ENCODE data around the gene MVB12B.

MVB12B gene

DNA sequence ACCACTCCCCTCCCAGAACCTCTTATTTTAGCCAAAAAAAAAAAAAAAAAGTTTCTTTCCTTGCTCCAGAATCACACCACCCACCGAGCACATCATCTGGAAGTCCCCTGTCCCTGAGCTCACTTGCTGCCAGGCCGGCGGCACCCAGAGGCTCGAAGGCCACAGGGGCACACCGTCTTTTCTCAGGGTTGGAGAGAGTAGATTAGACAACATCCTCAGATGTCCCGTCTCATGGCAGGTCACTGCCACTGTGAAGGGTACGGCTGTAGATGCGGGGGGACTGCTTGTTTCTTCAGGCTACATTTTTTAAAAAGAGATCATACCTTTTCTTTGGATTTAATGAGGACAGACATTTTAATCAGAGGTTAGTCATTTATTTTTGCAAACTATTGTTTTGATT, 109.0 kb downstream of the MVB12B start:
- no peaks in the 10 kb centered on the region for H3K36me3 ChIP-seq (ENCODE audit: control insufficient read depth, insufficient read depth, low read length)
- no peak for DNase-seq (ENCODE audit: extremely low read depth, insufficient read length)
- no peak overlapping the region for H3K4me3 ChIP-seq (replicated peaks; ENCODE audit: low read depth, low read length)
- no peaks in the 10 kb centered on the region; the same call in 1 of the 2 replicates for H3K27me3 ChIP-seq (replicated peaks; ENCODE audit: control insufficient read depth, insufficient read depth, low read length)
- TF ChIP-seq, protein P1, sequence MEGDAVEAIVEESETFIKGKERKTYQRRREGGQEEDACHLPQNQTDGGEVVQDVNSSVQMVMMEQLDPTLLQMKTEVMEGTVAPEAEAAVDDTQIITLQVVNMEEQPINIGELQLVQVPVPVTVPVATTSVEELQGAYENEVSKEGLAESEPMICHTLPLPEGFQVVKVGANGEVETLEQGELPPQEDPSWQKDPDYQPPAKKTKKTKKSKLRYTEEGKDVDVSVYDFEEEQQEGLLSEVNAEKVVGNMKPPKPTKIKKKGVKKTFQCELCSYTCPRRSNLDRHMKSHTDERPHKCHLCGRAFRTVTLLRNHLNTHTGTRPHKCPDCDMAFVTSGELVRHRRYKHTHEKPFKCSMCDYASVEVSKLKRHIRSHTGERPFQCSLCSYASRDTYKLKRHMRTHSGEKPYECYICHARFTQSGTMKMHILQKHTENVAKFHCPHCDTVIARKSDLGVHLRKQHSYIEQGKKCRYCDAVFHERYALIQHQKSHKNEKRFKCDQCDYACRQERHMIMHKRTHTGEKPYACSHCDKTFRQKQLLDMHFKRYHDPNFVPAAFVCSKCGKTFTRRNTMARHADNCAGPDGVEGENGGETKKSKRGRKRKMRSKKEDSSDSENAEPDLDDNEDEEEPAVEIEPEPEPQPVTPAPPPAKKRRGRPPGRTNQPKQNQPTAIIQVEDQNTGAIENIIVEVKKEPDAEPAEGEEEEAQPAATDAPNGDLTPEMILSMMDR (IDR thresholded peaks at IDR 0.05; ENCODE audit: insufficient read depth, low read length, poor library complexity, severe bottlenecking) = no peak

DNA sequence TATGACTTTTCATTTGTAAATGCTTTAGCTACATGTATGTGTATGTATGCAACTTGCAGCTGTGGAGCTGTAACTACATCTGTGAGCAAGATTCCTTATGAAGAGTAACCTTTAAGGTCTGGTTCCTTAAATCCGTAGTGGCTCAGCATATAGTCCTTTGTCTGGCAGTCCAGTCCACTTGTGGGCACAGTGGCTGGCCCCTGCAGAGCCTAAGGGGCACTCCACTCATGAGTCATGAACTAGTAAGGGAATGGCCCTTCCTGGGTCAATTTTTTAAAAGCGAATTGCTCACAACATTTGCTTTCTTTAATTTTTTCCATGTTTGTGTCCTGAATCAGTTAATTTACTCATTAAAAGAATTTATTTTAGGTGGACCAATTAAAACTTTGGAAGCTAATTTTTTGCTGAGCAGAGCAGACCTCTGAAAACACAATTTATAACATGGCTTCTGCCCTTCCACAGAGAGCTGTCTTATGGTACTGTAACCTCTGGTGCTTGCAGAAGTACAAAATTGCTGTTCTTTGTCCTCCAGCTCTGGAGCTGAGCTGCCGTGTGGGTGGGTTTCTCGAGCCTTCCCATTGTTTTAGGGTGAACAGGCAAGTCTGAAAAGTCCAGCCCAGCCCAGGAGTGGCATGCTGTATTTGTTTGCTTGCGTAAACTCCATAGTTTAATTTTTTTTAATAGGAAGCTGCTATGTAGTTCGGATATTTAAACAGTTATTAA, 110.1 kb downstream of the MVB12B start:
- Histone ChIP-seq H3K36me3 (ENCODE audit: control insufficient read depth, insufficient read depth, low read length) (no peaks in the 10 kb centered on the region), H3K27me3 (replicated peaks; ENCODE audit: control insufficient read depth, insufficient read depth, low read length) (no peaks in the 10 kb centered on the region; the same call in 1 of the 2 replicates), H3K4me3 (replicated peaks; ENCODE audit: low read depth, low read length) (no peak overlapping the region)
- no peak for DNase-seq (ENCODE audit: extremely low read depth, insufficient read length)
- TF ChIP-seq, protein P1 (IDR thresholded peaks at IDR 0.05; ENCODE audit: insufficient read depth, low read length, poor library complexity, severe bottlenecking) = no peak

DNA sequence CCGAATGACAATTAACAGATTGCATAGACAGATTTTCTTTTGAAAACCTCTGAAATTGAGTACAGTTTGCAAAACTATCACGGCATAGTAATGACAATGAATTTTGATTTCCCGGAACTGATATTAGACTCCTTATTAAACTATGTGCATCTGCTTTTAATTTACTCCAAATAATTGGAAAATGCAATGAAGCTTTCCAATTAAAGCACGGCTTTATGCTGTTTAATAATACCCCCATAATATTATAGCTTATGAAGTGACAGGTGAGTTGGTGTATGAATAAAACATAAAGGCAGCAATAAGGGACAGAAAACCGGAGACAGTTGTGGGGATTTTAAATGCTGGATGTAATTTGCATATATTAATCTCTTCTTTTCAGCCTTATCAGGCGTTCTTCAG, 110.6 kb downstream of the MVB12B start:
- Histone ChIP-seq H3K36me3 (ENCODE audit: control insufficient read depth, insufficient read depth, low read length) (no peaks in the 10 kb centered on the region), H3K4me3 (replicated peaks; ENCODE audit: low read depth, low read length) (no peak overlapping the region), H3K27me3 (replicated peaks; ENCODE audit: control insufficient read depth, insufficient read depth, low read length) (no peaks in the 10 kb centered on the region; the same call in 1 of the 2 replicates)
- DNase-seq (ENCODE audit: extremely low read depth, insufficient read length) = no peak
- TF ChIP-seq, protein P1 (IDR thresholded peaks at IDR 0.05; ENCODE audit: insufficient read depth, low read length, poor library complexity, severe bottlenecking) = no peak

DNA sequence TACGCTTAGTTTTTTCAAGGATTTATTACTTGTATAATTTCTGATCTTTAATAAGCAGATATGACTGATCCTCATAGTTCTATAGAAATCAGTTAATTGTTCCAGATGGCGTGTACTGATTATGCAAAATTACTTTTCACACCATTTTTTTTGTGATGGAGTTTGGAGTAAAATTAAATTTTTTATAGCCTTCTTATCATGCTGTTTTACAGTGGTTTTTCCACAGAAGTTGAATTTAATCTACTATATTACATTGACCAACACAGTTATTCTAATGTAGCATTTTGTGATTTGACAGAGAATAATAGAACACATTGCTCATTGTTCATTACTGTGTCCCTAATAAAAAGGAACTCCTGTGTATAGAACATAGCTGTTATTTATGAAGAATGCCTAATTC, 111.1 kb downstream of the MVB12B start:
- H3K4me3 ChIP-seq (replicated peaks; ENCODE audit: low read depth, low read length) = no peak overlapping the region
- H3K27me3 ChIP-seq (replicated peaks; ENCODE audit: control insufficient read depth, insufficient read depth, low read length) = no peaks in the 10 kb centered on the region; the same call in 1 of the 2 replicates
- TF ChIP-seq, protein P1 (IDR thresholded peaks at IDR 0.05; ENCODE audit: insufficient read depth, low read length, poor library complexity, severe bottlenecking) = no peak
- H3K36me3 ChIP-seq (ENCODE audit: control insufficient read depth, insufficient read depth, low read length) = no peaks in the 10 kb centered on the region
- DNase-seq (ENCODE audit: extremely low read depth, insufficient read length) = no peak

DNA sequence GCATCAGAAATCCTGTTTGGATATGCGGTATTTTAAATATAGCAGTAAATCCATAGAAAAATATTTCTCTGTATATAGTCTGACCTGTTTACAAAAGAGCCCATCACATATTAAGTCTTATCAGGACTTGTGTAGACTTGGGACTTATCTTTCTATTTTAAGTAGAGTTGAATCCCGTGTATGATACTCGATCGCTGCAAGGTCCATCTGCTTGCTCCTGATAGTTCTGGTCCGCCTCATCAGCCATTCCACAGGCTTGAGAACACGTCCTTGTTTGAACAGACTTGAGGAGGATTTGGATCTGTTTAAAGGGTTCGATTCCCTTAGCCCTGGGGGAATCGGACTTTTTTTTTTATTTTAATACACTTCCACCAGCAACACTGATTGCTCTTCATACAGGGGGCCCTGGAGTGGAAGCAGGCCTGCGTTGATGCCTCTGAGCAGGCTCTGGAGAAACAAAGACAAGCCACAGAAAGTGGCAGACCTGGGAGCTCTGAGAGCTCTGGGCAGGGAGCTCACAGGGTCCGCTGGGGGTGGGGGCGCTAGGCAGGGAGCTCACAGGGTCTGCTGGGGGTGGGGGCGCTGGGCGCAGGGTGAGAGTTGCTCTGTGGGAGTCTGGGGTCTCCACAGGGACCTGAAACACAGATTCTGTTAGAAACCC, 112.2 kb downstream of the MVB12B start:
- Histone ChIP-seq H3K4me3 (replicated peaks; ENCODE audit: low read depth, low read length) (no peak overlapping the region), H3K36me3 (ENCODE audit: control insufficient read depth, insufficient read depth, low read length) (no peaks in the 10 kb centered on the region), H3K27me3 (replicated peaks; ENCODE audit: control insufficient read depth, insufficient read depth, low read length) (no peaks in the 10 kb centered on the region)
- DNase-seq (ENCODE audit: extremely low read depth, insufficient read length) = no peak
- TF ChIP-seq, protein P1 (IDR thresholded peaks at IDR 0.05; ENCODE audit: insufficient read depth, low read length, poor library complexity, severe bottlenecking) = no peak
